ENCODE results near the gene SOCS3. TPM values are rescaled to one million over a fixed set of nuclear protein-coding genes. Genes with fewer than 3 reads are reported as not detected.

Gene SOCS3
- total and polyA plus RNA-seq, 10 donors: 10.7 to 164 (median 62.1) TPM

- TF ChIP-seq, protein P1, sequence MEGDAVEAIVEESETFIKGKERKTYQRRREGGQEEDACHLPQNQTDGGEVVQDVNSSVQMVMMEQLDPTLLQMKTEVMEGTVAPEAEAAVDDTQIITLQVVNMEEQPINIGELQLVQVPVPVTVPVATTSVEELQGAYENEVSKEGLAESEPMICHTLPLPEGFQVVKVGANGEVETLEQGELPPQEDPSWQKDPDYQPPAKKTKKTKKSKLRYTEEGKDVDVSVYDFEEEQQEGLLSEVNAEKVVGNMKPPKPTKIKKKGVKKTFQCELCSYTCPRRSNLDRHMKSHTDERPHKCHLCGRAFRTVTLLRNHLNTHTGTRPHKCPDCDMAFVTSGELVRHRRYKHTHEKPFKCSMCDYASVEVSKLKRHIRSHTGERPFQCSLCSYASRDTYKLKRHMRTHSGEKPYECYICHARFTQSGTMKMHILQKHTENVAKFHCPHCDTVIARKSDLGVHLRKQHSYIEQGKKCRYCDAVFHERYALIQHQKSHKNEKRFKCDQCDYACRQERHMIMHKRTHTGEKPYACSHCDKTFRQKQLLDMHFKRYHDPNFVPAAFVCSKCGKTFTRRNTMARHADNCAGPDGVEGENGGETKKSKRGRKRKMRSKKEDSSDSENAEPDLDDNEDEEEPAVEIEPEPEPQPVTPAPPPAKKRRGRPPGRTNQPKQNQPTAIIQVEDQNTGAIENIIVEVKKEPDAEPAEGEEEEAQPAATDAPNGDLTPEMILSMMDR (IDR thresholded peaks at IDR 0.05 in 8 of 11, conservative IDR thresholded peaks at IDR 0.05 in 3 of 11): peak in 2 of 11 experiments; percentile 17 to 20
- TF ChIP-seq POLR2AphosphoS5 (IDR thresholded peaks at IDR 0.05): peak; percentile 47 to 88 (median 69)
- no peak for TF ChIP-seq POLR2A (IDR thresholded peaks at IDR 0.05)
- H3K4me1 ChIP-seq: peaks cover 59 to 96% (median 92%) of the 10 kb centered on the region in 6 donors
- H3K27me3 ChIP-seq (replicated peaks in 1 of 7): peaks cover 0 to 17% (median 0%) of the 10 kb centered on the region in 7 donors
- H3K9me3 ChIP-seq: no peaks in the 10 kb centered on the region
- 31 to 46% (median 38%) methylated on average over 13 to 16 of the region's 16 CpGs for WGBS, 5 donors
- intact Hi-C loops (cut with DNase I; ENCODE audit: low total_unique reads): no loop called here
- DNase-seq: peak; percentile 94
- peaks cover 0 to 35% (median 25%) of the 10 kb centered on the region in 6 donors for H3K36me3 ChIP-seq
- peak overlapping the region; percentile 28 to 98 (median 86) for H3K27ac ChIP-seq
- H3K4me3 ChIP-seq: peak overlapping the region in 5 of 8 donors; percentile 64 to 98 (median 90)
Observed at GRCh38 chr17:78356101-78356713, 3.7 kb downstream of the SOCS3 start.

DNA sequence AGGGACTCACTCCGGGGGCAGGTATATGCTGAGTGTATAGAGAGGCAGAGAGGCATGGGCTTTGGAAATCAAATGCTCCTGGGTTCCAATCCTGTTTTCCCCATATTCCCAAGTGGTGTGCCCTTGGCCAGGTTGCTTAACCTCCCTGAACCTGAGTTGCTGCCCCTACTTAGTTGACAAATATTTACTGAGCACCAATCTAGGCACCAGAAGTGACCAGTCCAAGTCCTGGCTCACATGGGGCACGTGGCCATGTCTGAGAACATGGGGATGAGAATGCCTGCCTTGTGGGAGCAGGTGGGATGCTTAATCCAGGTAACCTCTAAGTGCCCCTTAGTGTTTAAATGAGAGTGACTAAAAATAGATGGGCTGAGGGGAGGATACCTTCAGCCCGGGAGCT, 4.2 kb downstream of the SOCS3 start:
- Histone ChIP-seq H3K27me3 (replicated peaks in 1 of 7) (peaks cover 0 to 17% (median 0%) of the 10 kb centered on the region in 7 donors), H3K4me1 (peaks cover 59 to 96% (median 91%) of the 10 kb centered on the region in 6 donors), H3K4me3 (peak overlapping the region in 3 of 8 donors; percentile 64 to 94 (median 90)), H3K27ac (peak overlapping the region; percentile 19 to 98 (median 86)), H3K9me3 (no peaks in the 10 kb centered on the region), H3K36me3 (peaks cover 0 to 35% (median 25%) of the 10 kb centered on the region in 6 donors)
- WGBS, 5 donors: 65 to 87% (median 74%) methylated on average over 3 of the region's 3 CpGs
- TF ChIP-seq, protein P1 (IDR thresholded peaks at IDR 0.05 in 8 of 11, conservative IDR thresholded peaks at IDR 0.05 in 3 of 11): no peak
- peak in 1 of 3 donors; percentile 2 for TF ChIP-seq POLR2AphosphoS5 (IDR thresholded peaks at IDR 0.05)
- no peak for DNase-seq
- intact Hi-C loops (cut with DNase I; ENCODE audit: low total_unique reads): no loop called here

DNA sequence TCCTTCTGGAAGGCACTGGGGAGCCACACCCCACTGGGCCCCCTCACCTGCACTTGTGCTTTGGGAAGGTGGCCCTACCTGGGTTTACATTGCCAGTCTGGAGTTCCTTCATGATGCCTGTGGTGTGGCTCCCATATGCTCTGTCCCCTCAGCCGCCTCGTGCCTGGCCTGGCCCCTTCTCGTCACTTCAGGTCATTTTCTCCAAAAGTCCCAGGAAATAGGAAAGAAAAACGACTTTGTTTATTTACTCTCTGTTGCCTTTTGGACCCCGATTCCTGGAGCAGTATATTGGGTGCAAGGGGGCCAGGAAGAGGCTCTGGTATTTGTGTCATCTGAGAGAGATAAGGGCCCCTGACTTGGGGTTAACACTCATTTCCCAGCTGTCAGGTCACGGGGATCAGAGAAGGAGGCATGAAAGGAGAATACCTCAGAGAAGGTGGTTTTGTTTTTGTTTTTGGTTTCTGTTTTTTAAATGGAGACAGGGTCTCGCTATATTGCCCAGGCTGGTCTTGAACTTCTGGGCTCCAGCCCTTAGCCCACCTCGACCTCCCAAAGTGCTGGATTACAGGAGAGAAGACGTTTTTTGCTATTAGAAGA, 4.7 kb downstream of the SOCS3 start:
- peak overlapping the region in 7 of 8 donors; percentile 19 to 98 (median 95) for H3K27ac ChIP-seq
- peak overlapping the region in 2 of 8 donors; percentile 64 to 94 for H3K4me3 ChIP-seq
- whole genome bisulfite sequencing, 5 donors: 67 to 75% (median 72%) methylated on average over 9 of the region's 9 CpGs
- no peak for TF ChIP-seq POLR2AphosphoS5 (IDR thresholded peaks at IDR 0.05)
- TF ChIP-seq, protein P1 (IDR thresholded peaks at IDR 0.05 in 8 of 11, conservative IDR thresholded peaks at IDR 0.05 in 3 of 11): no peak
- no peak for TF ChIP-seq POLR2A (IDR thresholded peaks at IDR 0.05)
- DNase-seq: no peak
- peaks cover 59 to 96% (median 92%) of the 10 kb centered on the region in 6 donors for H3K4me1 ChIP-seq
- H3K9me3 ChIP-seq: no peaks in the 10 kb centered on the region
- peaks cover 0 to 35% (median 25%) of the 10 kb centered on the region in 6 donors for H3K36me3 ChIP-seq
- peaks cover 0 to 17% (median 0%) of the 10 kb centered on the region in 7 donors for H3K27me3 ChIP-seq (replicated peaks in 1 of 7)
- intact Hi-C loops (cut with DNase I; ENCODE audit: low total_unique reads): no loop called here

DNA sequence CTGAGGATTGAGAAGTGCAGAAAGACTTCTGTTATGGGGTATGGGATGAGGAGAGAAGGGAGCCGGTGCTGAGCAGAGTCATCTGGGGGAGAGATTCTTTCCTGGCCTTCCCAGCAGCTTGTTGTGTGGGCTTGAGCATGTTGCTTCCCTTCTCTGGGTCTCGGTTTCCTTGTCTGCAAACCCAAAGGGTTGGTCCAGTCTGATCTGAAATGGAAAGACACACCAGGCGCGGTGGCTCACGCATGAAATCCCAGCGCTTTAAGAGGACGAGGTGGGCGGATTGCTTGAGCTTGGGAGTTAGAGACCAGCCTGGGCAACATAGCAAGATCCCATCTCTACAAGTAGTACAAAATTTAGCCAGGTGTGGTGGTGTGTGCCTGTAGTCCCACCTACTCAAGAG, 6.0 kb downstream of the SOCS3 start:
- WGBS, 5 donors: 89 to 96% (median 93%) methylated on average over 8 of the region's 8 CpGs
- Histone ChIP-seq H3K9me3 (no peaks in the 10 kb centered on the region), H3K36me3 (peaks cover 0 to 32% (median 23%) of the 10 kb centered on the region in 6 donors), H3K4me3 (peak overlapping the region in 2 of 8 donors; percentile 48 to 74), H3K27ac (peak overlapping the region in 7 of 8 donors; percentile 76 to 98 (median 95)), H3K27me3 (replicated peaks in 1 of 7) (peaks cover 0 to 6% (median 0%) of the 10 kb centered on the region in 7 donors), H3K4me1 (peaks cover 59 to 100% (median 93%) of the 10 kb centered on the region in 6 donors)
- TF ChIP-seq, protein P1 (IDR thresholded peaks at IDR 0.05 in 8 of 11, conservative IDR thresholded peaks at IDR 0.05 in 3 of 11): no peak
- no peak for TF ChIP-seq POLR2A (IDR thresholded peaks at IDR 0.05)
- TF ChIP-seq POLR2AphosphoS5 (IDR thresholded peaks at IDR 0.05): no peak
- no peak for DNase-seq
- intact Hi-C loops (cut with DNase I; ENCODE audit: low total_unique reads): no loop called here
